K562 (cell line): ENCODE data around the gene SDE2. TPM values are rescaled to one million over a fixed set of nuclear protein-coding genes. Genes with fewer than 3 reads are reported as not detected.

Experiments
- ATAC-seq: fragments of 200-7000 bp; cut with Tn5 transposase; 3 replicates; pipeline ENCODE4 v1.9.1; 2020; ENCODE audit warnings: moderate library complexity
- BruUV-seq: library from RNA; stranded (reverse); fragments of 400-500 nt; replicated peaks from 2 replicates; lab custom pipeline; 2021; lab: Mats Ljungman, UMichigan
- CTCF ChIA-PET: fragments of 300-600 bp; formaldehyde crosslinking; extraction: SDS; loops from one replicate; lab custom pipeline; 2021; ENCODE audit warnings: low intra/inter-chr PET ratio; lab: Yijun Ruan, JAX
- POLR2A ChIA-PET: fragments of 300-600, 350-650 bp; sonication (Branson Sonifier 250); formaldehyde crosslinking; extraction: SDS; loops from one replicate; lab custom pipeline; 2021; ENCODE audit warnings: antibody characterized with exemption, inconsistent platforms; lab: Yijun Ruan, JAX
- DNase-seq, 4 experiments: peaks; one replicate each; pipeline versions ENCODE4 v3.0.0 to v3.0.0-alpha.2; 2011 to 2018; ENCODE audit warnings: low spot score in 3 of 4, mixed read lengths in 3 of 4; ENCODE audit errors: extremely low read depth in 1 of 4
- FAIRE-seq: peaks from 2 replicates; lab custom pipeline; 2011; peaks lifted over from hg19 to GRCh38; lab: Jason Lieb, UNC
- H2AFZ ChIP-seq: 2 replicates; pipeline ENCODE4 v1.6.0; 2011; ENCODE audit warnings: low read depth, low read length, control low read depth, inconsistent platforms
- H3K27ac ChIP-seq: fragments of 200-600 bp; 3 replicates; pipeline ENCODE4 v1.8.0; 2011; ENCODE audit warnings: low read depth, mild to moderate bottlenecking, control low read depth, inconsistent platforms, low read length, moderate library complexity, mixed read lengths; ENCODE audit errors: extremely low read depth
- H3K27me3 ChIP-seq, 2 experiments: fragments of 300-600 bp in 1 of 2; 2 replicates in 1 of 2; 3 replicates in 1 of 2; pipeline versions ENCODE4 v1.6.0 to v1.8.0; 2011; ENCODE audit warnings: inconsistent platforms in 2 of 2, low read length in 2 of 2, mild to moderate bottlenecking in 1 of 2, mixed read lengths in 1 of 2, moderate library complexity in 1 of 2; ENCODE audit not compliant: control insufficient read depth in 2 of 2, insufficient read depth in 2 of 2
- H3K36me3 ChIP-seq: fragments of 300-600 bp; 3 replicates; pipeline ENCODE4 v1.8.0; 2011; ENCODE audit warnings: mild to moderate bottlenecking, low read length, inconsistent platforms; ENCODE audit not compliant: control insufficient read depth, insufficient read depth
- H3K4me1 ChIP-seq, 2 experiments: fragments of 200-600 bp in 1 of 2; replicated peaks in 1 of 2; 2 replicates in 1 of 2; 3 replicates in 1 of 2; pipeline versions ENCODE4 v1.5.1 to v1.8.0; 2011; ENCODE audit warnings: inconsistent platforms in 2 of 2, low read length in 2 of 2, mild to moderate bottlenecking in 1 of 2, mixed read lengths in 1 of 2, moderate library complexity in 1 of 2; ENCODE audit not compliant: control insufficient read depth in 2 of 2, insufficient read depth in 2 of 2
- H3K4me2 ChIP-seq: 2 replicates; pipeline ENCODE4 v1.6.1; 2011; ENCODE audit warnings: low read length, control low read depth, inconsistent platforms, mixed read lengths; ENCODE audit not compliant: insufficient read depth
- H3K4me3 ChIP-seq: fragments of 200-600 bp; sonication (generic), shearing (Covaris generic); 2 replicates; pipeline ENCODE4 v1.5.1; 2016; ENCODE audit warnings: control low read depth, inconsistent platforms
- H3K79me2 ChIP-seq: fragments of 200-600 bp; 3 replicates; pipeline ENCODE4 v1.8.0; 2011; ENCODE audit warnings: low read length, inconsistent platforms; ENCODE audit not compliant: control insufficient read depth, insufficient read depth
- H3K9ac ChIP-seq, 2 experiments: 2 replicates each; pipeline versions ENCODE4 v1.6.0 to v1.6.1; 2011; ENCODE audit warnings: low read depth in 2 of 2, low read length in 2 of 2, control low read depth in 1 of 2, inconsistent platforms in 1 of 2, mild to moderate bottlenecking in 1 of 2, mixed read lengths in 1 of 2; ENCODE audit not compliant: insufficient read depth in 1 of 2
- H3K9me1 ChIP-seq: one replicate; pipeline ENCODE4 v1.6.0; 2011; ENCODE audit warnings: inconsistent platforms, mild to moderate bottlenecking, low read length, moderate library complexity; ENCODE audit not compliant: control insufficient read depth, insufficient read depth
- H3K9me3 ChIP-seq: replicated peaks from 2 replicates; pipeline ENCODE4 v1.5.1; 2011; ENCODE audit warnings: low read depth, low read length, inconsistent platforms; ENCODE audit not compliant: control insufficient read depth, insufficient read depth
- H4K20me1 ChIP-seq: replicated peaks from 2 replicates; pipeline ENCODE4 v1.6.1; 2011; ENCODE audit warnings: low read length, inconsistent platforms, mixed read lengths; ENCODE audit not compliant: control insufficient read depth, insufficient read depth
- ARID3A ChIP-seq: IDR thresholded peaks from 2 replicates; pipeline ENCODE4 v1.6.1; 2012; ENCODE audit warnings: low read depth, low read length, improper control_type of control experiment, borderline replicate concordance
- ARID3B ChIP-seq: fragments of 250-450 bp; sonication (Bioruptor Pico); IDR thresholded peaks from 2 replicates; pipeline ENCODE4 v1.4.0; 2020; ENCODE audit warnings: borderline replicate concordance
- CHD2 ChIP-seq: IDR thresholded peaks from 2 replicates; pipeline ENCODE4 v1.6.1; 2011; ENCODE audit warnings: low read depth, low read length
- CREB1 ChIP-seq, 2 experiments: sonication (generic) in 1 of 2; formaldehyde crosslinking in 1 of 2; IDR thresholded peaks; 2 replicates each; pipeline versions ENCODE4 v1.6.1 to v1.8.0; 2012 to 2022; ENCODE audit warnings: inconsistent platforms in 1 of 2, mild to moderate bottlenecking in 1 of 2, missing genetic modification reagents in 1 of 2, moderate library complexity in 1 of 2
- CREB3 ChIP-seq: fragments of 450-650 bp; conservative IDR thresholded peaks from 2 replicates; pipeline ENCODE4 v1.6.1; 2016; ENCODE audit warnings: missing genetic modification characterization, low read depth, mild to moderate bottlenecking, missing compliant biosample characterization, moderate library complexity
- FOXO4 ChIP-seq: fragments of 450-650 bp; formaldehyde crosslinking; IDR thresholded peaks from 2 replicates; pipeline ENCODE4 v1.4.0; 2020; ENCODE audit warnings: mild to moderate bottlenecking, moderate library complexity
- HLTF ChIP-seq: fragments of 450-650 bp; IDR thresholded peaks from 2 replicates; pipeline ENCODE4 v1.6.1; 2016
- JUNB ChIP-seq: fragments of 450-650 bp; formaldehyde crosslinking; conservative IDR thresholded peaks from 2 replicates; pipeline ENCODE4 v1.4.0; 2020; ENCODE audit warnings: mild to moderate bottlenecking
- RAD21 ChIP-seq, 2 experiments: fragments of 250-450 bp in 1 of 2; fragments of 450-650 bp in 1 of 2; sonication (Bioruptor Pico) in 1 of 2; formaldehyde crosslinking in 1 of 2; IDR thresholded peaks in 1 of 2; conservative IDR thresholded peaks in 1 of 2; 2 replicates each; pipeline versions ENCODE4 v1.4.0 to v1.8.0; 2020 to 2022; ENCODE audit warnings: mild to moderate bottlenecking in 2 of 2, moderate library complexity in 1 of 2
- RBM39 ChIP-seq: fragments of 200-400 bp; formaldehyde crosslinking; optimal IDR thresholded peaks from 2 replicates; pipeline ENCODE3; 2018; ENCODE audit warnings: low read depth, low read length
- SP1 ChIP-seq: sonication (generic); formaldehyde crosslinking; IDR thresholded peaks from 2 replicates; pipeline ENCODE4 v1.8.1; 2022; ENCODE audit warnings: mild to moderate bottlenecking, missing genetic modification reagents
- TAF7 ChIP-seq: fragments of 450-650 bp; IDR thresholded peaks from 2 replicates; pipeline ENCODE4 v1.6.1; 2016; ENCODE audit warnings: missing genetic modification characterization, missing compliant biosample characterization
- TAF9B ChIP-seq: fragments of 450-650 bp; IDR thresholded peaks from 2 replicates; pipeline ENCODE4 v1.6.1; 2018; ENCODE audit warnings: mild to moderate bottlenecking; ENCODE audit not compliant: partially characterized antibody
- ZNF449 ChIP-seq: fragments of 250-450 bp; sonication (Bioruptor Pico); IDR thresholded peaks from 2 replicates; pipeline ENCODE4 v1.8.0; 2022; ENCODE audit warnings: moderate library complexity, mild to moderate bottlenecking, inconsistent platforms
- ZNF507 ChIP-seq: conservative IDR thresholded peaks from 2 replicates; pipeline ENCODE4 v1.6.1; 2017; ENCODE audit warnings: missing genetic modification characterization, missing compliant biosample characterization
- ZNF583 ChIP-seq: fragments of 250-450 bp; sonication (Bioruptor Pico); IDR thresholded peaks from 2 replicates; pipeline ENCODE4 v1.4.0; 2020
- WGBS: fragments of 100-300 bp; shearing (Covaris generic); methylation state at CpG from one replicate; pipeline ENCODE4 v1.1.6; 2016; ENCODE audit warnings: low coverage, mixed read lengths; ENCODE audit not compliant: insufficient coverage; ENCODE audit errors: missing lambda C conversion rate; 5-methylcytosine and 5-hydroxymethylcytosine counted together
- in situ Hi-C: fragments of 300-500 bp; cut with MboI; formaldehyde crosslinking; loops from 4 replicates; pipeline ENCODE4 v1.15.0; 2018; ENCODE audit warnings: inconsistent platforms, mixed read lengths
- intact Hi-C: fragments of 100-400 bp; cut with micrococcal nuclease; formaldehyde crosslinking; loops from 2 replicates; pipeline ENCODE4 v1.14.2; 2022
- polyA plus RNA-seq, 8 experiments: library from polyadenylated mRNA; depleted of rRNA in 4 of 8; stranded (reverse) in 5 of 8; unstranded in 3 of 8; fragments of >200 nt; fragmentation: Nextera tagmentation in 2 of 8; fragmentation: Illumina TruSeq in 1 of 8; extraction: Ambion mirVana in 2 of 8; extraction: Trizol in 1 of 8; gene quantifications; 2 replicates each; pipeline versions ENCODE4 v1.2.1 to v1.2.3, GENCODE V29; 2011 to 2014; ENCODE audit warnings: inconsistent platforms in 1 of 8, missing spikeins in 1 of 8
- total RNA-seq, 7 experiments: library from RNA; depleted of rRNA in 6 of 7; stranded (reverse); fragments of >200 nt in 6 of 7; fragmentation: Illumina TruSeq in 2 of 7; extraction: Trizol in 2 of 7; gene quantifications; 2 replicates each; pipeline versions ENCODE4 v1.2.1 to v1.2.3, GENCODE V29; 2011 to 2021; ENCODE audit warnings: low replicate concordance in 1 of 7

SDE2 gene
- total and polyA plus RNA-seq, 9 of the 15 experiments (the other 6 are each of a cell fraction or from before 2014, with no cell fraction given), result 14.3 to 62.3 (median 46.0) TPM

- CTCF ChIA-PET, result no interaction called here
- no peak for TF ChIP-seq CREB3 (tag)
- TF ChIP-seq ARID3B (CRISPR knock-in tag), result no peak
- no peak for TF ChIP-seq ZNF583 (CRISPR knock-in tag)
- TF ChIP-seq SP1 (CRISPR knock-in tag), result no peak
- TF ChIP-seq ZNF507 (tag), result no peak
- no peak for TF ChIP-seq ZNF449 (CRISPR knock-in tag)
- no peak for TF ChIP-seq RAD21 (CRISPR knock-in tag; conservative IDR thresholded peaks at IDR 0.05 in 1 of 2, IDR thresholded peaks at IDR 0.05 in 1 of 2)
- no peak for TF ChIP-seq CREB1 (IDR thresholded peaks at IDR 0.05)
- no peak for TF ChIP-seq CREB1 (CRISPR knock-in tag; IDR thresholded peaks at IDR 0.05)
- TF ChIP-seq JUNB (CRISPR knock-in tag), result no peak
- TF ChIP-seq CHD2, result no peak
- no peak for TF ChIP-seq TAF7 (tag)
- TF ChIP-seq FOXO4 (CRISPR knock-in tag), result no peak
- no peak for TF ChIP-seq ARID3A
- TF ChIP-seq RBM39, result no peak
- no peak for TF ChIP-seq TAF9B
- no peak for TF ChIP-seq HLTF
Measured at GRCh38 chr1:225942574-225942973, 56.6 kb downstream of the SDE2 start.

More at GRCh38 chr1:225942574-225942973, 56.6 kb downstream of the SDE2 start:
- Histone ChIP-seq H3K36me3 (no peaks in the 10 kb centered on the region), H3K9me3 (no peaks in the 10 kb centered on the region), H3K4me1 (peaks cover 7 to 18% of the 10 kb centered on the region in 2 experiments; a peak in 4 of 5 replicates), H3K4me2 (no peak overlapping the region), H3K9ac (no peak overlapping the region; a peak in 1 of 4 replicates), H2AFZ (no peak overlapping the region), H3K4me3 (no peak overlapping the region), H3K27me3 (no peaks in the 10 kb centered on the region), H3K79me2 (no peaks in the 10 kb centered on the region), H4K20me1 (no peaks in the 10 kb centered on the region), H3K27ac (no peak overlapping the region), H3K9me1 (no peaks in the 10 kb centered on the region)
- in situ Hi-C loops (no loop called here), intact Hi-C loops (no loop called here)
- POLR2A ChIA-PET, result interaction anchor here (0.7 to 0.9 kb wide), 2 partner anchors 8 to 19 kb away, joined by 3 to 4 read pairs; no protein-coding TSS in a partner anchor
- DNase-seq, result no peak
- no TSS peak for BruUV-seq
- no peak for FAIRE-seq
- 55% methylated on average over 7 of the region's 7 CpGs for WGBS
- ATAC-seq, result no peak
